NCI-H2107 treated with DMSO at 0.1 percent for 48 hours (cell line): Measurements from ENCODE around the gene EXTL2.
A peak's percentile ranks its signal among the peaks of the same experiment; 100 is the strongest.
"Not testable (repeated sequence)": the region's sequence is repeated elsewhere in the genome, so short reads cannot be mapped to it uniquely, and the experiment has no call there.

ENCODE experiments used
- DNase-seq: peaks from one replicate; lab custom pipeline; 2025; ENCODE audit not compliant: unreplicated experiment; lab: John Stamatoyannopoulos, UW

The EXTL2 gene

GRCh38 chr1:100894603-100895539, at the start of gene EXTL2:
Gene EXTL2 (minus strand): TSS chr1:100894842. CDS start chr1:100888757, 6,085 bp downstream.
- DNase-seq, result peak; percentile 94

GRCh38 chr1:100943533-100943932, 48.9 kb upstream of the EXTL2 start:
- no peak for DNase-seq

- DNase-seq, result no peak
Observed at GRCh38 chr1:100942304-100943046, 47.8 kb upstream of the EXTL2 start.

- DNase-seq, result no peak
Observed at GRCh38 chr1:100941580-100942216, 47.1 kb upstream of the EXTL2 start.

- DNase-seq, result no peak
Observed at GRCh38 chr1:100941098-100941527, 46.5 kb upstream of the EXTL2 start.

GRCh38 chr1:100936194-100936967, 41.7 kb upstream of the EXTL2 start:
- DNase-seq, result no peak

GRCh38 chr1:100933555-100933954, 38.9 kb upstream of the EXTL2 start:
- not testable (repeated sequence) for DNase-seq

GRCh38 chr1:100931716-100932115, 37.1 kb upstream of the EXTL2 start:
- DNase-seq, result no peak

- DNase-seq, result no peak
Observed at GRCh38 chr1:100930494-100930893, 35.9 kb upstream of the EXTL2 start.

- no peak for DNase-seq
Observed at GRCh38 chr1:100928128-100928527, 33.5 kb upstream of the EXTL2 start.

GRCh38 chr1:100927276-100927675, 32.6 kb upstream of the EXTL2 start:
- no peak for DNase-seq

GRCh38 chr1:100926240-100926639, 31.6 kb upstream of the EXTL2 start:
- no peak for DNase-seq

- no peak for DNase-seq
Observed at GRCh38 chr1:100924991-100925390, 30.3 kb upstream of the EXTL2 start.

GRCh38 chr1:100924212-100924611, 29.6 kb upstream of the EXTL2 start:
- DNase-seq, result no peak

- DNase-seq, result peak; percentile 65
Observed at GRCh38 chr1:100921110-100921706, 26.6 kb upstream of the EXTL2 start.

GRCh38 chr1:100912019-100912418, 17.4 kb upstream of the EXTL2 start:
- no peak for DNase-seq

- DNase-seq, result no peak
Observed at GRCh38 chr1:100909018-100909417, 14.4 kb upstream of the EXTL2 start.

GRCh38 chr1:100907887-100908286, 13.2 kb upstream of the EXTL2 start:
- DNase-seq, result no peak

- DNase-seq, result no peak
Observed at GRCh38 chr1:100905181-100905580, 10.5 kb upstream of the EXTL2 start.

GRCh38 chr1:100904528-100904927, 9.9 kb upstream of the EXTL2 start:
- no peak for DNase-seq
